ENCODE results near the gene LARGE1.

The LARGE1 gene

GRCh38 chr22:33542153-33542552 is 378.1 kb downstream of the LARGE1 start:
- Histone ChIP-seq H3K9me3 (no peaks in the 10 kb centered on the region; the same call in none of the 2 replicates), H3K36me3 (no peaks in the 10 kb centered on the region), H3K4me1 (no peaks in the 10 kb centered on the region), H3K27me3 (no peaks in the 10 kb centered on the region), H3K4me3 (ENCODE audit: low read depth, low read length) (no peak overlapping the region)
- TF ChIP-seq, protein P1, sequence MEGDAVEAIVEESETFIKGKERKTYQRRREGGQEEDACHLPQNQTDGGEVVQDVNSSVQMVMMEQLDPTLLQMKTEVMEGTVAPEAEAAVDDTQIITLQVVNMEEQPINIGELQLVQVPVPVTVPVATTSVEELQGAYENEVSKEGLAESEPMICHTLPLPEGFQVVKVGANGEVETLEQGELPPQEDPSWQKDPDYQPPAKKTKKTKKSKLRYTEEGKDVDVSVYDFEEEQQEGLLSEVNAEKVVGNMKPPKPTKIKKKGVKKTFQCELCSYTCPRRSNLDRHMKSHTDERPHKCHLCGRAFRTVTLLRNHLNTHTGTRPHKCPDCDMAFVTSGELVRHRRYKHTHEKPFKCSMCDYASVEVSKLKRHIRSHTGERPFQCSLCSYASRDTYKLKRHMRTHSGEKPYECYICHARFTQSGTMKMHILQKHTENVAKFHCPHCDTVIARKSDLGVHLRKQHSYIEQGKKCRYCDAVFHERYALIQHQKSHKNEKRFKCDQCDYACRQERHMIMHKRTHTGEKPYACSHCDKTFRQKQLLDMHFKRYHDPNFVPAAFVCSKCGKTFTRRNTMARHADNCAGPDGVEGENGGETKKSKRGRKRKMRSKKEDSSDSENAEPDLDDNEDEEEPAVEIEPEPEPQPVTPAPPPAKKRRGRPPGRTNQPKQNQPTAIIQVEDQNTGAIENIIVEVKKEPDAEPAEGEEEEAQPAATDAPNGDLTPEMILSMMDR (IDR thresholded peaks at IDR 0.05; ENCODE audit: low read depth, low read length) = no peak
- no peak for DNase-seq

- Histone ChIP-seq H3K4me3 (ENCODE audit: low read depth, low read length) (no peak overlapping the region), H3K27me3 (no peaks in the 10 kb centered on the region), H3K4me1 (no peaks in the 10 kb centered on the region), H3K36me3 (no peaks in the 10 kb centered on the region), H3K9me3 (no peaks in the 10 kb centered on the region; the same call in 1 of the 2 replicates)
- TF ChIP-seq, protein P1 (IDR thresholded peaks at IDR 0.05; ENCODE audit: low read depth, low read length) = no peak
- no peak for DNase-seq
Observed at GRCh38 chr22:33539902-33540751, 380.1 kb downstream of the LARGE1 start.

- no peak for DNase-seq
- Histone ChIP-seq H3K27me3 (no peaks in the 10 kb centered on the region), H3K4me3 (ENCODE audit: low read depth, low read length) (no peak overlapping the region), H3K4me1 (no peaks in the 10 kb centered on the region), H3K36me3 (no peaks in the 10 kb centered on the region), H3K9me3 (no peaks in the 10 kb centered on the region; the same call in 1 of the 2 replicates)
- TF ChIP-seq, protein P1 (IDR thresholded peaks at IDR 0.05; ENCODE audit: low read depth, low read length) = no peak
Observed at GRCh38 chr22:33539202-33539901, 380.9 kb downstream of the LARGE1 start.

DNA sequence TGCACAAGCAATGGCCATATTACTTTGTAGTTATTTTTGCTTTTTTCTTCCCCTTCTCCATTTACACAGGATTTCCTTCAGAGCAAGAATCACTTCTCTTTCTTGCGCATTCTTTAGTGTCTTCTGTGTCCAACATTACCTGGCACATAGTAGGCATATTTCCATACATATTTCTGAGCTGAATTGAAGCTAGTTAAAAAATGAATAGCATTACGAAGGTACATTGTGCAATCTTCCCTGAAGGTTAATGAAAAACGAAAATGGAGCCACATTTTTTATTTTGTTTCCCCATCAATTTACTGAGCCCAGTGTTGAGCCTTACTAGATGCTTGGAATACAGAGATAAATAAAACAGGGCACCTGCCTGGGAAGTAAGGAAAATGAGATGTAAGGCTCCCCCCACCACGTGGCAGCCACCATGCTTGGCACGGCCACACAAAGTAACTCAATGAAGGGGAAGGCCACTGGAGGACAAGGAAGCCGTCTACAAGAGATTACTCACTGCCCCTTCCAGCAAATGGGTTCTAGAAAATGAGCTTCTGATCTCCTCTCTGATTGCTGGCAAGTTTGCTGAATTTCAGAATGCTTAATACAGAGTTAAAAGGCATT is 381.9 kb downstream of the LARGE1 start:
- no peak for DNase-seq
- Histone ChIP-seq H3K9me3 (no peaks in the 10 kb centered on the region; the same call in 1 of the 2 replicates), H3K36me3 (no peaks in the 10 kb centered on the region), H3K4me3 (ENCODE audit: low read depth, low read length) (no peak overlapping the region), H3K4me1 (no peaks in the 10 kb centered on the region), H3K27me3 (no peaks in the 10 kb centered on the region)
- TF ChIP-seq, protein P1 (IDR thresholded peaks at IDR 0.05; ENCODE audit: low read depth, low read length) = no peak

- TF ChIP-seq, protein P1 (IDR thresholded peaks at IDR 0.05; ENCODE audit: low read depth, low read length) = no peak
- no peaks in the 10 kb centered on the region for H3K4me1 ChIP-seq
- no peaks in the 10 kb centered on the region for H3K27me3 ChIP-seq
- no peaks in the 10 kb centered on the region for H3K36me3 ChIP-seq
- no peaks in the 10 kb centered on the region; the same call in 1 of the 2 replicates for H3K9me3 ChIP-seq
- DNase-seq = no peak
- H3K4me3 ChIP-seq (ENCODE audit: low read depth, low read length) = no peak overlapping the region
Observed at GRCh38 chr22:33537059-33537458, 383.2 kb downstream of the LARGE1 start.

Data from BE2C (cell line).